ENCODE results near the gene THAP6.
A peak's percentile ranks its signal among the peaks of the same experiment; 100 is the strongest.
"Not testable (repeated sequence)": the region's sequence is repeated elsewhere in the genome, so short reads cannot be mapped to it uniquely, and the experiment has no call there.

THAP6 gene

GRCh38 chr4:75502671-75503070, 11.6 kb upstream of the THAP6 start:
- no peaks in the 10 kb centered on the region for H3K27me3 ChIP-seq (ENCODE audit: insufficient read depth, low read length)
- H2AK5ac ChIP-seq (ENCODE audit: low read length) = no peak overlapping the region
- no peak overlapping the region for H2BK120ac ChIP-seq (ENCODE audit: insufficient read depth, low read length, poor library complexity)
- H3K9me3 ChIP-seq (ENCODE audit: insufficient read depth, low read depth, low read length) = peaks cover 2% of the 10 kb centered on the region
- no peaks in the 10 kb centered on the region for H3K79me1 ChIP-seq (ENCODE audit: low read length)
- no peak for DNase-seq
- H3K4ac ChIP-seq (ENCODE audit: low read depth, low read length) = no peak overlapping the region
- H4K8ac ChIP-seq (ENCODE audit: low read depth, low read length) = no peak overlapping the region
- no CpG with 5 or more reads among the region's 2 CpGs for WGBS (ENCODE audit: extremely low coverage, insufficient coverage, insufficient read length)
- no peak overlapping the region for H3K4me3 ChIP-seq (ENCODE audit: low read depth, low read length)
- H2BK5ac ChIP-seq (ENCODE audit: low read depth, low read length, poor library complexity) = no peak overlapping the region
- H3K18ac ChIP-seq (ENCODE audit: low read length) = no peak overlapping the region
- H3K27ac ChIP-seq (ENCODE audit: low read depth, low read length) = no peak overlapping the region
- H3K9ac ChIP-seq (ENCODE audit: low read length) = no peak overlapping the region
- no peak overlapping the region for H3K23ac ChIP-seq (ENCODE audit: low read length)
- H4K12ac ChIP-seq (ENCODE audit: low read depth, low read length) = no peak overlapping the region
- no peaks in the 10 kb centered on the region for H3K4me1 ChIP-seq (ENCODE audit: control insufficient read depth in 1 of 2, insufficient read depth in 2 of 2, low read length in 2 of 2)
- H2AFZ ChIP-seq (ENCODE audit: insufficient read depth, low read length, poor library complexity) = no peak overlapping the region
- no peak overlapping the region for H3K4me2 ChIP-seq (ENCODE audit: low read length)
- H4K91ac ChIP-seq (ENCODE audit: low read depth, low read length) = no peak overlapping the region
- H3K14ac ChIP-seq (ENCODE audit: low read length) = no peak overlapping the region
- no peaks in the 10 kb centered on the region for H3K79me2 ChIP-seq (ENCODE audit: control insufficient read depth, insufficient read depth, low read length, poor library complexity)
- peaks cover 1 to 5% of the 10 kb centered on the region in 2 experiments for H3K36me3 ChIP-seq (ENCODE audit: control insufficient read depth in 1 of 2, insufficient read depth in 2 of 2, low read length in 2 of 2)
- H2BK12ac ChIP-seq (ENCODE audit: low read length) = no peak overlapping the region

DNA sequence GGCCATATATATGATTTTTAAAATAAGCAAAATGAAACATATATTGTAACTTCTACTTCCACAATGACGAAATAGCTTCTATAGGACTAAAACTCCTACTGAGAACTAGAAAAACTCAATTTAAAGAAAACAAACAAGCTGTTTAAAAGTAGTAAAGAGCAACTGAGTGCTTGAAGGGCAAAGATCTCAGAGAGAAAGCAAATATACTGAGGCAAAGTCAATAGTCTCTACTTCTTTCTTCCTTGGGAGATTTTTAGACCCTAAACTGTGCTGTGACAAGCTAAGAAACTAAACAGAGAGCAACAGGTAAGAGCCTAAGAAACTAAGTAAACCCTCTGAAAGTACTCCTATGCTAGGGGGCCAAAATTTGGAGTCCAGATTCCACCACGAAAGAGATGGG, 8.6 kb upstream of the THAP6 start:
- H4K91ac ChIP-seq (ENCODE audit: low read depth, low read length) = no peak overlapping the region
- H3K23ac ChIP-seq (ENCODE audit: low read length) = no peak overlapping the region
- no CpG with 5 or more reads among the region's 2 CpGs for WGBS (ENCODE audit: extremely low coverage, insufficient coverage, insufficient read length)
- peaks cover 1 to 2% of the 10 kb centered on the region in 2 experiments for H3K36me3 ChIP-seq (ENCODE audit: control insufficient read depth in 1 of 2, insufficient read depth in 2 of 2, low read length in 2 of 2)
- no peak overlapping the region for H2BK12ac ChIP-seq (ENCODE audit: low read length)
- no peak overlapping the region for H2AFZ ChIP-seq (ENCODE audit: insufficient read depth, low read length, poor library complexity)
- H3K4me1 ChIP-seq (ENCODE audit: control insufficient read depth in 1 of 2, insufficient read depth in 2 of 2, low read length in 2 of 2) = no peaks in the 10 kb centered on the region
- H2AK5ac ChIP-seq (ENCODE audit: low read length) = no peak overlapping the region
- no peak overlapping the region for H3K18ac ChIP-seq (ENCODE audit: low read length)
- DNase-seq = no peak
- no peaks in the 10 kb centered on the region for H3K27me3 ChIP-seq (ENCODE audit: insufficient read depth, low read length)
- H3K9me3 ChIP-seq (ENCODE audit: insufficient read depth, low read depth, low read length) = no peaks in the 10 kb centered on the region
- H3K27ac ChIP-seq (ENCODE audit: low read depth, low read length) = no peak overlapping the region
- H3K79me2 ChIP-seq (ENCODE audit: control insufficient read depth, insufficient read depth, low read length, poor library complexity) = no peaks in the 10 kb centered on the region
- H2BK120ac ChIP-seq (ENCODE audit: insufficient read depth, low read length, poor library complexity) = no peak overlapping the region
- H4K12ac ChIP-seq (ENCODE audit: low read depth, low read length) = no peak overlapping the region
- no peak overlapping the region for H3K9ac ChIP-seq (ENCODE audit: low read length)
- no peak overlapping the region for H4K8ac ChIP-seq (ENCODE audit: low read depth, low read length)
- H2BK5ac ChIP-seq (ENCODE audit: low read depth, low read length, poor library complexity) = no peak overlapping the region
- no peak overlapping the region for H3K14ac ChIP-seq (ENCODE audit: low read length)
- H3K4me2 ChIP-seq (ENCODE audit: low read length) = no peak overlapping the region
- no peaks in the 10 kb centered on the region for H3K79me1 ChIP-seq (ENCODE audit: low read length)
- no peak overlapping the region for H3K4ac ChIP-seq (ENCODE audit: low read depth, low read length)
- H3K4me3 ChIP-seq (ENCODE audit: low read depth, low read length) = no peak overlapping the region

GRCh38 chr4:75509592-75509991, 4.7 kb upstream of the THAP6 start:
- H3K4me1 ChIP-seq (ENCODE audit: control insufficient read depth in 1 of 2, insufficient read depth in 2 of 2, low read length in 2 of 2); H3K79me1 ChIP-seq (ENCODE audit: low read length); H3K4me3 ChIP-seq (ENCODE audit: low read depth, low read length); H3K4me2 ChIP-seq (ENCODE audit: low read length); H4K8ac ChIP-seq (ENCODE audit: low read depth, low read length); H3K14ac ChIP-seq (ENCODE audit: low read length); H2AFZ ChIP-seq (ENCODE audit: insufficient read depth, low read length, poor library complexity); H3K23ac ChIP-seq (ENCODE audit: low read length); H3K9me3 ChIP-seq (ENCODE audit: insufficient read depth, low read depth, low read length); H4K12ac ChIP-seq (ENCODE audit: low read depth, low read length); H3K18ac ChIP-seq (ENCODE audit: low read length); H3K9ac ChIP-seq (ENCODE audit: low read length); DNase-seq; H3K27ac ChIP-seq (ENCODE audit: low read depth, low read length); H4K91ac ChIP-seq (ENCODE audit: low read depth, low read length); H2BK5ac ChIP-seq (ENCODE audit: low read depth, low read length, poor library complexity); H3K79me2 ChIP-seq (ENCODE audit: control insufficient read depth, insufficient read depth, low read length, poor library complexity); H3K36me3 ChIP-seq (ENCODE audit: control insufficient read depth in 1 of 2, insufficient read depth in 2 of 2, low read length in 2 of 2); H3K4ac ChIP-seq (ENCODE audit: low read depth, low read length); H2BK12ac ChIP-seq (ENCODE audit: low read length); H2BK120ac ChIP-seq (ENCODE audit: insufficient read depth, low read length, poor library complexity); H3K27me3 ChIP-seq (ENCODE audit: insufficient read depth, low read length); H2AK5ac ChIP-seq (ENCODE audit: low read length): not testable (repeated sequence)
- whole genome bisulfite sequencing (ENCODE audit: extremely low coverage, insufficient coverage, insufficient read length) = no CpG with 5 or more reads among the region's 4 CpGs

GRCh38 chr4:75511841-75512240, 2.4 kb upstream of the THAP6 start:
- Histone ChIP-seq H3K27me3 (ENCODE audit: insufficient read depth, low read length) (no peaks in the 10 kb centered on the region), H2BK120ac (ENCODE audit: insufficient read depth, low read length, poor library complexity) (no peak overlapping the region), H3K18ac (ENCODE audit: low read length) (no peak overlapping the region), H3K23ac (ENCODE audit: low read length) (no peak overlapping the region), H3K4ac (ENCODE audit: low read depth, low read length) (peak overlapping the region; percentile 62), H3K79me1 (ENCODE audit: low read length) (peaks cover 10% of the 10 kb centered on the region), H3K79me2 (ENCODE audit: control insufficient read depth, insufficient read depth, low read length, poor library complexity) (peaks cover 9% of the 10 kb centered on the region), H2BK12ac (ENCODE audit: low read length) (no peak overlapping the region), H3K9ac (ENCODE audit: low read length) (no peak overlapping the region), H4K8ac (ENCODE audit: low read depth, low read length) (no peak overlapping the region), H3K4me1 (ENCODE audit: control insufficient read depth in 1 of 2, insufficient read depth in 2 of 2, low read length in 2 of 2) (peaks cover 0 to 5% of the 10 kb centered on the region in 2 experiments), H3K4me3 (ENCODE audit: low read depth, low read length) (no peak overlapping the region), H3K27ac (ENCODE audit: low read depth, low read length) (no peak overlapping the region), H2AK5ac (ENCODE audit: low read length) (no peak overlapping the region), H3K4me2 (ENCODE audit: low read length) (peak overlapping the region; percentile 14), H2BK5ac (ENCODE audit: low read depth, low read length, poor library complexity) (no peak overlapping the region), H3K14ac (ENCODE audit: low read length) (no peak overlapping the region), H2AFZ (ENCODE audit: insufficient read depth, low read length, poor library complexity) (no peak overlapping the region), H4K12ac (ENCODE audit: low read depth, low read length) (no peak overlapping the region), H4K91ac (ENCODE audit: low read depth, low read length) (no peak overlapping the region), H3K9me3 (ENCODE audit: insufficient read depth, low read depth, low read length) (no peaks in the 10 kb centered on the region), H3K36me3 (ENCODE audit: control insufficient read depth in 1 of 2, insufficient read depth in 2 of 2, low read length in 2 of 2) (peaks cover 0 to under 1% of the 10 kb centered on the region in 2 experiments)
- no peak for DNase-seq
- no CpG with 5 or more reads among the region's 3 CpGs for WGBS (ENCODE audit: extremely low coverage, insufficient coverage, insufficient read length)
